ENCODE data around the gene ACTR3C. TPM values are rescaled to one million over a fixed set of nuclear protein-coding genes. Genes with fewer than 3 reads are reported as not detected.

ACTR3C gene
- total RNA-seq, 4 donors from 2014 or later: 4.3 to 10.1 (median 4.8) TPM

GRCh38 chr7:150363370-150363769, 40.0 kb upstream of the ACTR3C start:
- H3K9me3 ChIP-seq: no peaks in the 10 kb centered on the region
- 82% methylated on average over 4 of the region's 4 CpGs for WGBS
- H3K27ac ChIP-seq (replicated peaks in 1 of 4): no peak overlapping the region
- TF ChIP-seq EP300 (IDR thresholded peaks at IDR 0.05) (no peak), POLR2AphosphoS5 (IDR thresholded peaks at IDR 0.05) (no peak), POLR2A (IDR thresholded peaks at IDR 0.05; ENCODE audit: low read depth) (no peak), CTCF (IDR thresholded peaks at IDR 0.05) (no peak)
- H3K27me3 ChIP-seq: no peaks in the 10 kb centered on the region
- no peak for DNase-seq (ENCODE audit: extremely low spot score)
- H3K4me1 ChIP-seq: peaks cover 6 to 29% (median 23%) of the 10 kb centered on the region in 4 donors
- H3K4me3 ChIP-seq: no peak overlapping the region
- intact Hi-C loops (cut with DNase I): no loop called here
- H3K36me3 ChIP-seq: no peaks in the 10 kb centered on the region

- Histone ChIP-seq H3K27me3 (no peaks in the 10 kb centered on the region), H3K36me3 (no peaks in the 10 kb centered on the region), H3K4me1 (peaks cover 0 to 19% (median 16%) of the 10 kb centered on the region in 4 donors), H3K9me3 (no peaks in the 10 kb centered on the region), H3K4me3 (no peak overlapping the region), H3K27ac (replicated peaks in 1 of 4) (peak overlapping the region in 3 of 4 donors; percentile 24 to 61 (median 47))
- TF ChIP-seq POLR2AphosphoS5 (IDR thresholded peaks at IDR 0.05) (no peak), POLR2A (IDR thresholded peaks at IDR 0.05; ENCODE audit: low read depth) (no peak), EP300 (IDR thresholded peaks at IDR 0.05) (no peak), CTCF (IDR thresholded peaks at IDR 0.05) (no peak)
- intact Hi-C loops (cut with DNase I): no loop called here
- 62% methylated on average over 18 of the region's 18 CpGs for WGBS
- DNase-seq (ENCODE audit: extremely low spot score): no peak
Measured at GRCh38 chr7:150361807-150362621, 38.7 kb upstream of the ACTR3C start.

GRCh38 chr7:150361402-150361801, 38.1 kb upstream of the ACTR3C start:
- no peak for TF ChIP-seq EP300 (IDR thresholded peaks at IDR 0.05)
- TF ChIP-seq CTCF (IDR thresholded peaks at IDR 0.05): no peak
- no peak for TF ChIP-seq POLR2A (IDR thresholded peaks at IDR 0.05; ENCODE audit: low read depth)
- no peak for TF ChIP-seq POLR2AphosphoS5 (IDR thresholded peaks at IDR 0.05)
- Histone ChIP-seq H3K4me1 (peaks cover 0 to 19% (median 16%) of the 10 kb centered on the region in 4 donors), H3K9me3 (no peaks in the 10 kb centered on the region), H3K4me3 (no peak overlapping the region), H3K27ac (replicated peaks in 1 of 4) (peak overlapping the region in 3 of 4 donors; percentile 24 to 61 (median 47)), H3K27me3 (no peaks in the 10 kb centered on the region), H3K36me3 (no peaks in the 10 kb centered on the region)
- intact Hi-C loops (cut with DNase I): no loop called here
- 58% methylated on average over 7 of the region's 7 CpGs for WGBS
- no peak for DNase-seq (ENCODE audit: extremely low spot score)

- TF ChIP-seq POLR2AphosphoS5 (IDR thresholded peaks at IDR 0.05): no peak
- TF ChIP-seq EP300 (IDR thresholded peaks at IDR 0.05): no peak
- TF ChIP-seq POLR2A (IDR thresholded peaks at IDR 0.05; ENCODE audit: low read depth): no peak
- TF ChIP-seq CTCF (IDR thresholded peaks at IDR 0.05): no peak
- intact Hi-C loops (cut with DNase I): no loop called here
- no peak for DNase-seq (ENCODE audit: extremely low spot score)
Measured at GRCh38 chr7:150360363-150361058, 37.2 kb upstream of the ACTR3C start.

More at GRCh38 chr7:150360363-150361058, 37.2 kb upstream of the ACTR3C start:
- Histone ChIP-seq H3K9me3 (no peaks in the 10 kb centered on the region), H3K4me1 (peaks cover 0 to 20% (median 16%) of the 10 kb centered on the region in 4 donors), H3K4me3 (no peak overlapping the region), H3K27ac (replicated peaks in 1 of 4) (no peak overlapping the region), H3K27me3 (no peaks in the 10 kb centered on the region), H3K36me3 (no peaks in the 10 kb centered on the region)
- 75% methylated on average over 5 of the region's 5 CpGs for WGBS
